NK-92 (cell line): ENCODE data around the gene TRIOBP.
"Not testable (repeated sequence)": the region's sequence is repeated elsewhere in the genome, so short reads cannot be mapped to it uniquely, and the experiment has no call there.

Source experiments
- DNase-seq: peaks from one replicate; lab custom pipeline; 2025; ENCODE audit not compliant: unreplicated experiment; lab: John Stamatoyannopoulos, UW

Gene TRIOBP

GRCh38 chr22:37696657-37697537 is at the start of gene TRIOBP:
TSS of gene TRIOBP (plus strand) at chr22:37697048. CDS start at chr22:37701366, 4,318 bp downstream.
- DNase-seq, result peak; percentile 8

GRCh38 chr22:37647317-37647716 is 49.5 kb upstream of the TRIOBP start:
- DNase-seq, result no peak

- DNase-seq, result no peak
Observed at GRCh38 chr22:37647928-37648327, 48.9 kb upstream of the TRIOBP start.

GRCh38 chr22:37650463-37651136 is 46.2 kb upstream of the TRIOBP start:
- no peak for DNase-seq

- DNase-seq, result no peak
Observed at GRCh38 chr22:37654563-37655251, 42.1 kb upstream of the TRIOBP start.

- no peak for DNase-seq
Observed at GRCh38 chr22:37655252-37655563, 41.6 kb upstream of the TRIOBP start.

- DNase-seq, result not testable (repeated sequence)
Observed at GRCh38 chr22:37656583-37656982, 40.3 kb upstream of the TRIOBP start.

GRCh38 chr22:37657590-37658132 is 39.2 kb upstream of the TRIOBP start:
- DNase-seq, result no peak

- DNase-seq, result peak; percentile 80
Observed at GRCh38 chr22:37658133-37659065, 38.4 kb upstream of the TRIOBP start, which contains the start of gene PDXP. TSS of gene PDXP (plus strand) at chr22:37658723. CDS start at chr22:37658783, 60 bp downstream.

- DNase-seq, result no peak
Observed at GRCh38 chr22:37659066-37659896, 37.6 kb upstream of the TRIOBP start.

GRCh38 chr22:37659897-37660708 is 36.7 kb upstream of the TRIOBP start:
- DNase-seq, result no peak

- DNase-seq, result no peak
Observed at GRCh38 chr22:37660709-37661045, 36.2 kb upstream of the TRIOBP start.

GRCh38 chr22:37661160-37661924 is 35.5 kb upstream of the TRIOBP start:
- DNase-seq, result no peak

GRCh38 chr22:37662039-37662438 is 34.8 kb upstream of the TRIOBP start:
- DNase-seq, result no peak

GRCh38 chr22:37663521-37664140 is 33.2 kb upstream of the TRIOBP start:
- DNase-seq, result no peak

- DNase-seq, result no peak
Observed at GRCh38 chr22:37664249-37665101, 32.4 kb upstream of the TRIOBP start.

GRCh38 chr22:37665487-37665886 is 31.4 kb upstream of the TRIOBP start:
- no peak for DNase-seq
